Measurements from ENCODE around the gene NCOA1.

Gene NCOA1

GRCh38 chr2:24712296-24712695, 221.2 kb downstream of the NCOA1 start:
- no peak for DNase-seq

GRCh38 chr2:24717263-24717951, 226.4 kb downstream of the NCOA1 start:
- no peak for DNase-seq

DNA sequence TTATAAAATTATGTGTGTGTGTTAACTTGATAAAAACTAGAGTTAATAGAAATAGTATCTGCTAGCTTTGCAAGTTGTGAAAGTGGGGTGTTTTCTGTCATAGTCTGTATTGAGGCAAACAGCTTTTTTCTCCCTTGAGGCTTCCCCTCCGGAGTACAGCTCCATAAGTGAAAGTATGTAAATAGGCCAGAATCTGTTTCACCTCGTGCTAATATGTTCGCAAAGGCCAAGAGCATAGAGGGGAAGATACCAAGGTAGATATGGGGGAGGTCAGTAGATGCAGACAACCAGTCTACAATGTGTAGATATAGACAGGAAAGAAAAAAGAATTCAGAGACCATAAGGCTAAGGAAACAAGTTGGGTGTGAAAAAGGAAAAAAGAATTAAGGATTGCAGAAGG, 229.3 kb downstream of the NCOA1 start:
- DNase-seq = no peak

- DNase-seq = no peak
Observed at GRCh38 chr2:24721470-24721869, 230.4 kb downstream of the NCOA1 start.

DNA sequence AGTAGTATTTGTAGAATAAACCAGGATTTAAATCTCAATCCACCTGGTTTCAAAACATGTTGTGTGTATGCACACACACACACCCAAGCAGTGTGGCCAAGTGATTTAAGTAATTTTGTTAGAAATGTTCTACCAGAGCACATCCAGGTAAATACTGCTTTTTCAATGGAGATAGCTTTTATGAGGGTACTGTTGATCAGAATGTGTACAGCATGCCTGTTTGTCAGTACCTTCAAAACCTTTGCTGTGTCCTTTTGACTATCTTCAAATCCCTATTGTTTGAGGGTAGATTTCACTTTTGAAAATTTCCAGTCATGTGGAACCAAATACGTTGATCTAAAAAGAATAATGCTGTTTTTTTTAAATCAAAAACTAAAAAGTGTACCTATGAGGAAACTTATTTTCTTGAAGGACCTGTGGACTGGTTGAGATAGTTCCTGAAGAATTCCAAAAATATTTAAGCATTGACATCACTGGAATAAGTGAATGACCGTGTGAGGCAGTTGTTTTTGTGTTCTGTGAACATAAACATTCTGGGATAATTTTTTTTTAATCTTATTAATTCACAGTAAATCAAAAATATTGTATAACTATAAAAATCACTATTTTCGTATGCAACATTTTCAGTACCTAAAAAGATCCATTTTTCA, 231.2 kb downstream of the NCOA1 start:
- no peak for DNase-seq

- DNase-seq = no peak
Observed at GRCh38 chr2:24723191-24723590, 232.1 kb downstream of the NCOA1 start.

GRCh38 chr2:24723665-24724064, 232.6 kb downstream of the NCOA1 start:
- no peak for DNase-seq

DNA sequence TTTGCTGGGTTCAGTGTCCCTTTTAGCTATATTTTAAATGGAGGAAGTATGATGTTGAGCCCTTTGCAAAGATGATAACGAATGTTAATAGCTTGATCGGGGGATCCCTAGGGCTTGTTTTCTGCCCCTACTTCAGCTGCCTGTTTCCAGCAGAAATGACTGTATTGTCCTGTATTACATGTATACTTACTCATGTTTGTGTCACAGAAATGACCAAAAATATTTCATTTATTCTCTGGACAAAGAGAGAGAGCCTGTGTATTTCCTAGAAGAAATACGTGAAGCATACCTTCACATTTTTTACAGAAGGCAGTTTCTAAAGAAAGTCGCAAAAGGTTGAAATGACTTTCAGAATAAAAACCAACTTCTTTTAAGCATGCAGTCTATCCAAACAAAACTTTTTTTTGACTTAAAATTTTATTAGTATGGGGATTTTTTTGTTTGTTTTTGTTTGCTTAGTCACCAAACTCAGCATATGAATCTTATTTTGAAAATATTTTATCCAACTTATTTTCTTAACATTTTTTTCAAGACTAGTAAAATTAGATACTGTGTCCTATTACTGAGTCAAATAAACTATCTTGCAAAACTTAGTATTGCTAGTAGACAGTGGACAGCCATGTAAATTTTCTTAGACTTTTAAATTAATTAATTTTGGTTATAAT, 233.2 kb downstream of the NCOA1 start:
- no peak for DNase-seq

- DNase-seq = no peak
Observed at GRCh38 chr2:24725956-24726355, 234.9 kb downstream of the NCOA1 start.

- DNase-seq = no peak
Observed at GRCh38 chr2:24730481-24730880, 239.4 kb downstream of the NCOA1 start.

- DNase-seq = no peak
Observed at GRCh38 chr2:24731040-24731439, 240.0 kb downstream of the NCOA1 start.

DNA sequence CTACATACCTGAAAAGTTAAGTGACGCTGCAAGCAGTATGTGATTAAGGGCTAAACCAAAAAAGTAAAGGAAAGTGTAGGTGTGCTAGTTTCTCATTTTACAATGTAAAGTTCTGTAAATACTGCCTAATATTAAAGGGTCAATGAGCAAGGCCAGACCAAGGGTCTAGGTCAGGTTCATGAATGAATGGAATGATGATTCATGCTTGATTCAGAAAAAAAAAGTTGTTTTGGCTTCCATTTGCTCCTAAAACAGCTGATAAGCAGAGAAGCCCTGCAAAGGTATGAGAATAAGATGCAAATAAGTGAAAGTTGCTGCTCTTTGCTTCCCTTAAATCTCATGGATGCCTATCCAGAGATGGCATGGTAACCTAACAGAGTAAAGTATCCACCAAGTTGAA, 240.9 kb downstream of the NCOA1 start:
- DNase-seq = no peak

- DNase-seq = no peak
Observed at GRCh38 chr2:24734741-24735140, 243.7 kb downstream of the NCOA1 start.

DNA sequence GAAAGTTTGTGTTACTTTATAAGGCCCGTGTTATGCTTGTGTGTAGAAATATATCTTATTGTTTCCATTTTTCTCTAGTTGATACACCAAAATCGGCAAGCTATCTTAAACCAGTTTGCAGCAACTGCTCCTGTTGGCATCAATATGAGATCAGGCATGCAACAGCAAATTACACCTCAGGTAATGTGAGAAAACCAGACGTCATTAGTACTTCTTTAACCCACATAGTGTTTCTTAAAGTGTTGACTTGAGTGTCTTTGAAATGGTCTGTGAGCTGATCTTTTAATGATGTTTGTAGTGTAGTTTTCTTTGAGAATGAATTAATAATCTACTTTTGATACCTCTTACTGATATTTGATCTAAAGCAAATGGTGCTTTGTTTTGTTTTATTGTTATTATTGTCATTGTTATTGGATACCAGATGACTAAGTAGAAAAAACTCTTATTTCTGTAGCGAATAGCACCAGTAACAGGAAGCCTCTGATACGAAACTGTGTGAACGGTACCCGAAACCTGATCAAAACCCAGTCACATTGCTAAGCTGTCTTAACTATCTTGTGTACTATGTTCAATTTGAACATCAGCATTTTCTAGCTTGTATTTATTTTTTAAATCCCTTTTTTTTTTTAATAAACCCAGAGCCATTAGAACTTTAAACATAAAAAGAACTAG, 248.4 kb downstream of the NCOA1 start:
- no peak for DNase-seq

GRCh38 chr2:24740142-24740541, 249.1 kb downstream of the NCOA1 start:
- DNase-seq = no peak

DNA sequence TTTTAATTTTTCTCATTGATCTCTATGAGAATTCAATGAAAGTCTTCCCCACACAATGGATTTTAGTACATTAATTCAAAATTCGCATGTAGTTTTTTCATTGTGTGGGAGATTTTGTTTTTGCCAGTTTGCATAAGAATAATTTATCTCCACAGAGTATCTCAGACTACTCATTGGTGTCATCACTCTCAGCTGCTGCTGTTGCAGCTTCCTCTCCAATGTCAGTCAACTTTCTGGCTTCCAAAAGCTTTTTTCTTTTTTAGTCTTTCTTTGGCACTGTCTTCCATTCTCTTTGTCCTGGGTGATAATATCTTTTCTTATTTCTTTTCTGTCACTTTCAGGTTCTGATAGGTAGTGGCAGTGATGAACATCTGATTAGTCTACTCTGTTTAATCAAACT, 251.7 kb downstream of the NCOA1 start:
- no peak for DNase-seq

DNA sequence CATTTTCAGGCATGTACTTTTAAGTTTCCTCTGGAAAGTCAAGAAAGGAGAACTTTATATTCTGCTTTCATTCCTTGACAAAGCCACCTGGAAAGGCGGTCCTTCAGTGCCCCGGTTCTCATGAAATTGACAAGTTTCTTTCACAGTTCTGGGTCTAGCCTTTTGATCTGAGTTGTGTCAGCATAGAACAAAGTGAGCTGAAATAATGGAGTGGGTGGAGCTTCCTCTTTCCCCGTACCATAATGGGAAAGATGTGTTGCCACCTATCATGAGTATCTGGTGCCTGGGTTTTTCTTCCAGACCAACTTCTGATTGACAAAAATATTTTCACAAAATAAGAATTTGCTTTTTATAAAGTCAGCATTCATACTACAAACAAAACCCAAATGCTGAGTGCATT, 252.9 kb downstream of the NCOA1 start:
- no peak for DNase-seq

DNA sequence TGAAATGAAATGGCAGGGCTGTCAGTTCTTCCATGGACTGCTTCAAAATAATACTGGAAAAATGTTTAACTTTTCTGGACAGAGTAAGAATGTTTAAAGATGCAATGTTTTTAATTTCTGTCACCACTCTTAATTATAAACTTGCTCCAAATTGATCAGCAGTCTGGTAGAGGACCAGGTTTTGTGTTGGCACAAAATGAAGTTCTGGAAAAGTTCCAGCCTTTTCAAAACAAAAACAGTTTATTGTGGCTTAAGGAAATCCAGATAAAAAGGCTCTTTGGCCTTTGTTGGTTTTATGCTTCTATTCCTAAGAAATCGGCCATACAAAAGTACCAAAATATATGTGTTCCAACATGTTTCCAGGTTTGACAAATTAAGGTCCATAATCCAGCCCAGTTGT, 253.3 kb downstream of the NCOA1 start:
- DNase-seq = no peak

- DNase-seq = no peak
Observed at GRCh38 chr2:24745825-24746224, 254.8 kb downstream of the NCOA1 start.

DNA sequence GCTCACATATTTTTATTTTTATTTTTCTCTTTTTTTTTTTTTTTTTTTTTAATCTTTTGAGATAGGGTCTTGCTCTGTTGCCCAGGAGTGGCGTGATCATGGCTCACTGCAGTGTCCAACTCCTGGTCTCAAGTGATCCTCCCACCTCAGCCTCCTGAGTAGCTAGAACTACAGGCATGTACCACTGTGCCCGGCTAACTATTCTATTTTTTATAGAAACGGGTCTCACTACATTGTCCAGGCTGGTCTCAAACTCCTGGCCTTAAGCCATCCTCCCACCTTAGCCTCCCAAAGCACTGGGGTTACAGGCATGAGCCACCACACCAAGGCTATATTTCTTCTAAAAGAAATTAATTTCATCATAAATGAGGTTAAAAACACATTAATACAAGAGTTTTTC, 256.2 kb downstream of the NCOA1 start:
- DNase-seq = no peak

- DNase-seq = no peak
Observed at GRCh38 chr2:24749069-24749691, 258.1 kb downstream of the NCOA1 start.

- no peak for DNase-seq
Observed at GRCh38 chr2:24754985-24755705, 264.1 kb downstream of the NCOA1 start.

DNA sequence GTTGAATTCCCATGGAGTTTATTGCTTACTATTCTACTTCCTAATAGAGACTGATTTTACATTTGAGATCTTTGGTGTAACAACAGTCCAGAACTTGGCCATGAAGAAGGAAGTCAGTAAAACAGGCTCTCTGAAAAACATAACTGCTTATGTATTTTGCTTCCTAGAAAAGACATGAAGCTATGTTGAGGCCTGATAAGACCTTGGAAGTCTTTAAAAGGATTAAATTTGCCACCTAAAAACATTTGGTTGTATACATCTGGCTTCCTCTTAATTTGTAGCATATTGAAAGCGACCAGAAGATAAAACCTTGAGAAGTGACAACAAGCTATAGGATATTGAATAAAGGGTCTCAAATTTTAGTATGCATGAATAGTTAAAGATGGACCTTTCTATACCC, 265.7 kb downstream of the NCOA1 start:
- no peak for DNase-seq

All from activated CD4-positive, alpha-beta T cell treated with anti-CD3 and anti-CD28 coated beads, Interleukin-2, amount 50 U/mL, for 1 hour (primary cell).